Measurements from ENCODE around the gene VSIG1. TPM values are rescaled to one million over a fixed set of nuclear protein-coding genes. Genes with fewer than 3 reads are reported as not detected.
A peak's percentile ranks its signal among the peaks of the same experiment; 100 is the strongest.

Gene VSIG1
- total RNA-seq, 3 donors from 2014 or later (not counting 1 experiment from before 2014, with no cell fraction given): 0.54 to 1.1 TPM; not detected in 1

DNA sequence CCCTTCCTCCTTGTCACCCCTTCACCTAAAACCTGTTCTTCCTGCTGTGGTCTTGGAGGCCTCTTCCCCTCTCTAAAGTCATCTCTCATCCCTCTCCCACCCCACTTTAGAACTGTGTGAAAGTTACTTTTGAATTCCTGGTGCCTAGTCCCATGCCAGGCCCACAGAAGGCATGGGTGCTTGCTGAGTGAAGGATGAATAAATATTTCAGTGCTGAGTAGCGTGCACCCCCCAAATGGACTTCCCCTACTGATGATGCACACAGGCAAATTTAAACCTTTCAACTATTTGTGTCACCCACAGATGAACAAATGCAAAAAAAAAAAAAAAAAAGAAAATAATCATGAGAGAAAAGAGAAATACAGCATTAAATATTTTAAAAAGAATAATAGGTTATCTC is 26.7 kb downstream of the VSIG1 start:
- Mint-ChIP-seq H3K36me3 (no peaks in the 10 kb centered on the region), H3K9me3 (no peaks in the 10 kb centered on the region), H3K27me3 (ENCODE audit: low read depth in 2 of 2) (peaks cover 11 to 32% of the 10 kb centered on the region in 2 donors), H3K4me1 (no peaks in the 10 kb centered on the region), H3K27ac (no peak overlapping the region), H3K4me3 (no peak overlapping the region)
- no peaks in the 10 kb centered on the region for H3K36me3 ChIP-seq (ENCODE audit: control insufficient read depth, insufficient read depth, low read length)
- H3K4me1 ChIP-seq (ENCODE audit: control insufficient read depth, insufficient read depth, low read length): no peaks in the 10 kb centered on the region
- H3K27ac ChIP-seq (ENCODE audit: low read length): no peak overlapping the region
- TF ChIP-seq, protein P1, sequence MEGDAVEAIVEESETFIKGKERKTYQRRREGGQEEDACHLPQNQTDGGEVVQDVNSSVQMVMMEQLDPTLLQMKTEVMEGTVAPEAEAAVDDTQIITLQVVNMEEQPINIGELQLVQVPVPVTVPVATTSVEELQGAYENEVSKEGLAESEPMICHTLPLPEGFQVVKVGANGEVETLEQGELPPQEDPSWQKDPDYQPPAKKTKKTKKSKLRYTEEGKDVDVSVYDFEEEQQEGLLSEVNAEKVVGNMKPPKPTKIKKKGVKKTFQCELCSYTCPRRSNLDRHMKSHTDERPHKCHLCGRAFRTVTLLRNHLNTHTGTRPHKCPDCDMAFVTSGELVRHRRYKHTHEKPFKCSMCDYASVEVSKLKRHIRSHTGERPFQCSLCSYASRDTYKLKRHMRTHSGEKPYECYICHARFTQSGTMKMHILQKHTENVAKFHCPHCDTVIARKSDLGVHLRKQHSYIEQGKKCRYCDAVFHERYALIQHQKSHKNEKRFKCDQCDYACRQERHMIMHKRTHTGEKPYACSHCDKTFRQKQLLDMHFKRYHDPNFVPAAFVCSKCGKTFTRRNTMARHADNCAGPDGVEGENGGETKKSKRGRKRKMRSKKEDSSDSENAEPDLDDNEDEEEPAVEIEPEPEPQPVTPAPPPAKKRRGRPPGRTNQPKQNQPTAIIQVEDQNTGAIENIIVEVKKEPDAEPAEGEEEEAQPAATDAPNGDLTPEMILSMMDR (IDR thresholded peaks at IDR 0.05): no peak
- no CpG with 5 or more reads among the region's 1 CpG for WGBS (ENCODE audit: insufficient coverage)
- H3K27me3 ChIP-seq (ENCODE audit: control insufficient read depth, insufficient read depth, low read length): no peaks in the 10 kb centered on the region
- H3K9me3 ChIP-seq (ENCODE audit: control insufficient read depth, insufficient read depth, low read length): no peaks in the 10 kb centered on the region
- intact Hi-C loops (cut with micrococcal nuclease): no loop called here
- H3K4me3 ChIP-seq (ENCODE audit: low read length): no peak overlapping the region
- ATAC-seq: no peak
- peak in 1 of 2 donors; percentile 20 for DNase-seq

- Mint-ChIP-seq H3K27ac (no peak overlapping the region), H3K36me3 (no peaks in the 10 kb centered on the region), H3K4me3 (no peak overlapping the region), H3K27me3 (ENCODE audit: low read depth in 2 of 2) (peaks cover 11 to 21% of the 10 kb centered on the region in 2 donors), H3K4me1 (no peaks in the 10 kb centered on the region), H3K9me3 (no peaks in the 10 kb centered on the region)
- WGBS (ENCODE audit: insufficient coverage): 80% methylated on average over 3 of the region's 5 CpGs
- Histone ChIP-seq H3K4me3 (ENCODE audit: low read length) (no peak overlapping the region), H3K9me3 (ENCODE audit: control insufficient read depth, insufficient read depth, low read length) (no peaks in the 10 kb centered on the region), H3K27ac (ENCODE audit: low read length) (no peak overlapping the region), H3K36me3 (ENCODE audit: control insufficient read depth, insufficient read depth, low read length) (no peaks in the 10 kb centered on the region), H3K27me3 (ENCODE audit: control insufficient read depth, insufficient read depth, low read length) (no peaks in the 10 kb centered on the region), H3K4me1 (ENCODE audit: control insufficient read depth, insufficient read depth, low read length) (no peaks in the 10 kb centered on the region)
- ATAC-seq (no peak), DNase-seq (no peak)
- TF ChIP-seq, protein P1 (IDR thresholded peaks at IDR 0.05): no peak
- intact Hi-C loops (cut with micrococcal nuclease): no loop called here
Measured at GRCh38 chrX:108072746-108073145, 27.9 kb downstream of the VSIG1 start.

DNA sequence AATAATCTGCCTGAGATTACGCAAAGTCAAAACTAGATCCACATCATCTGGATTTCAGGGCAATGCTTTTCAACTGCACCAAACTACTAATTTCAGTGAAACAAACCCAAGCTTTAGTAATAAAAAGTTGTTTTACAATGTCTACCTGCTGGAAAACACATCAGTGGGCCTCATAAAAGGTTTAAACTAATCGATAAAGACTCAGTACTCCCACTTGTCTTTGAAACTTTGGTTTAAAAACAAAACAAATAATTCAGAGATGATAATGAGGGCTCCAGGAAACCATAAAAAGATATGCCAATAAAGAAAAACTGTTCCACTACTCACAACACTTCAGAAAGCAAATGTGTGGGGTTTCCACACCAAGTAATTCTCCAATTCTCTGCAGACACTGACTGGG is 36.2 kb downstream of the VSIG1 start:
- Histone ChIP-seq H3K9me3 (ENCODE audit: control insufficient read depth, insufficient read depth, low read length) (no peaks in the 10 kb centered on the region), H3K36me3 (ENCODE audit: control insufficient read depth, insufficient read depth, low read length) (peaks cover 8% of the 10 kb centered on the region), H3K27me3 (ENCODE audit: control insufficient read depth, insufficient read depth, low read length) (no peaks in the 10 kb centered on the region), H3K4me1 (ENCODE audit: control insufficient read depth, insufficient read depth, low read length) (no peaks in the 10 kb centered on the region), H3K4me3 (ENCODE audit: low read length) (no peak overlapping the region), H3K27ac (ENCODE audit: low read length) (no peak overlapping the region)
- Mint-ChIP-seq H3K27me3 (ENCODE audit: low read depth in 2 of 2) (peaks cover 0 to 10% of the 10 kb centered on the region in 2 donors), H3K4me1 (no peaks in the 10 kb centered on the region), H3K4me3 (no peak overlapping the region), H3K9me3 (no peaks in the 10 kb centered on the region), H3K36me3 (no peaks in the 10 kb centered on the region), H3K27ac (no peak overlapping the region)
- TF ChIP-seq, protein P1 (IDR thresholded peaks at IDR 0.05): no peak
- ATAC-seq: no peak
- WGBS (ENCODE audit: insufficient coverage): no CpG with 5 or more reads among the region's 2 CpGs
- intact Hi-C loops (cut with micrococcal nuclease): no loop called here
- DNase-seq: no peak

GRCh38 chrX:108087792-108088191 is 42.9 kb downstream of the VSIG1 start:
- Mint-ChIP-seq H3K4me3 (no peak overlapping the region), H3K36me3 (no peaks in the 10 kb centered on the region), H3K27me3 (ENCODE audit: low read depth in 2 of 2) (no peaks in the 10 kb centered on the region), H3K27ac (no peak overlapping the region), H3K9me3 (no peaks in the 10 kb centered on the region), H3K4me1 (no peaks in the 10 kb centered on the region)
- ATAC-seq (no peak), DNase-seq (no peak)
- intact Hi-C loops (cut with micrococcal nuclease): no loop called here
- H3K27me3 ChIP-seq (ENCODE audit: control insufficient read depth, insufficient read depth, low read length): no peaks in the 10 kb centered on the region
- TF ChIP-seq, protein P1 (IDR thresholded peaks at IDR 0.05): no peak
- H3K4me1 ChIP-seq (ENCODE audit: control insufficient read depth, insufficient read depth, low read length): peaks cover 5% of the 10 kb centered on the region
- no peaks in the 10 kb centered on the region for H3K9me3 ChIP-seq (ENCODE audit: control insufficient read depth, insufficient read depth, low read length)
- H3K4me3 ChIP-seq (ENCODE audit: low read length): no peak overlapping the region
- WGBS (ENCODE audit: insufficient coverage): 100% methylated on average over 4 of the region's 6 CpGs
- no peak overlapping the region for H3K27ac ChIP-seq (ENCODE audit: low read length)
- H3K36me3 ChIP-seq (ENCODE audit: control insufficient read depth, insufficient read depth, low read length): peaks cover 12% of the 10 kb centered on the region
